HepG2 (cell line): ENCODE results near the gene HOXB4. TPM values are rescaled to one million over a fixed set of nuclear protein-coding genes. Genes with fewer than 3 reads are reported as not detected.

Experiments
- ATAC-seq: fragments of 200-7000 bp; cut with Tn5 transposase; 3 replicates; pipeline ENCODE4 v1.9.1; 2020; ENCODE audit warnings: mild to moderate bottlenecking, moderate library complexity
- BruUV-seq: library from RNA; stranded (reverse); fragments of 400-500 nt; replicated peaks from 2 replicates; lab custom pipeline; 2021; lab: Mats Ljungman, UMichigan
- CTCF ChIA-PET: fragments of 300-600 bp; formaldehyde crosslinking; extraction: SDS; loops from one replicate; lab custom pipeline; 2021; ENCODE audit warnings: low total read pairs, inconsistent platforms, low intra/inter-chr PET ratio; lab: Yijun Ruan, JAX
- POLR2A ChIA-PET: fragments of 350-600 bp; sonication (Branson Sonifier 250); formaldehyde crosslinking; loops from one replicate; lab custom pipeline; 2020; ENCODE audit warnings: antibody characterized with exemption, inconsistent platforms; lab: Yijun Ruan, JAX
- DNase-seq: peaks from one replicate; pipeline ENCODE4 v3.0.0-alpha.2; 2015; ENCODE audit warnings: low spot score
- FAIRE-seq: peaks from 3 replicates; lab custom pipeline; 2011; peaks lifted over from hg19 to GRCh38; lab: Jason Lieb, UNC
- H2AFZ ChIP-seq: one replicate; pipeline ENCODE4 v1.6.1; 2011; ENCODE audit warnings: low read length, inconsistent platforms
- H3K27ac ChIP-seq: fragments of 300-600 bp; 3 replicates; pipeline ENCODE4 v1.8.0; 2011; ENCODE audit warnings: mixed run types, mild to moderate bottlenecking, mixed read lengths, low read length, inconsistent platforms; ENCODE audit not compliant: insufficient read depth; ENCODE audit errors: extremely low read length
- H3K27me3 ChIP-seq, 2 experiments: fragments of 200-600 bp in 1 of 2; 2 replicates in 1 of 2; 3 replicates in 1 of 2; pipeline versions ENCODE4 v1.6.0 to v1.8.0; 2011; ENCODE audit warnings: low read length in 2 of 2, mild to moderate bottlenecking in 2 of 2, moderate library complexity in 2 of 2, inconsistent platforms in 1 of 2; ENCODE audit not compliant: insufficient read depth in 2 of 2, control insufficient read depth in 1 of 2
- H3K36me3 ChIP-seq, 2 experiments: fragments of 200-600 bp in 1 of 2; replicated peaks in 1 of 2; 2 replicates in 1 of 2; 3 replicates in 1 of 2; pipeline versions ENCODE4 v1.5.1 to v1.8.0; 2011; ENCODE audit warnings: low read length in 2 of 2, inconsistent platforms in 1 of 2; ENCODE audit not compliant: insufficient read depth in 2 of 2, control insufficient read depth in 1 of 2
- H3K4me1 ChIP-seq: 2 replicates; pipeline ENCODE4 v1.5.1; 2012; ENCODE audit warnings: low read length, inconsistent platforms; ENCODE audit not compliant: insufficient read depth
- H3K4me2 ChIP-seq: 2 replicates; pipeline ENCODE4 v1.6.0; 2011; ENCODE audit warnings: low read depth, low read length, inconsistent platforms
- H3K4me3 ChIP-seq, 3 experiments: fragments of 200-600 bp in 1 of 3; sonication (generic), shearing (Covaris generic) in 1 of 3; replicated peaks in 1 of 3; 2 replicates each; pipeline ENCODE4 v1.5.1; 2011 to 2016; ENCODE audit warnings: low read length in 3 of 3, inconsistent platforms in 2 of 3, low read depth in 2 of 3, mild to moderate bottlenecking in 2 of 3, control low read depth in 1 of 3, mixed read lengths in 1 of 3; ENCODE audit not compliant: insufficient read depth in 1 of 3
- H3K79me2 ChIP-seq: one replicate; pipeline ENCODE4 v1.6.1; 2011; ENCODE audit warnings: low read length, inconsistent platforms; ENCODE audit not compliant: insufficient read depth
- H3K9ac ChIP-seq: 2 replicates; pipeline ENCODE4 v1.6.0; 2011; ENCODE audit warnings: mild to moderate bottlenecking, low read depth, low read length, inconsistent platforms; ENCODE audit not compliant: insufficient read depth
- H3K9me3 ChIP-seq: 2 replicates; pipeline ENCODE4 v1.5.1; 2012; ENCODE audit warnings: mild to moderate bottlenecking, low read length
- H4K20me1 ChIP-seq: 2 replicates; pipeline ENCODE4 v1.6.0; 2011; ENCODE audit warnings: inconsistent platforms, mild to moderate bottlenecking, low read length, moderate library complexity; ENCODE audit not compliant: insufficient read depth
- CHD4 ChIP-seq: fragments of 200-600 bp; sonication (generic); IDR thresholded peaks from 2 replicates; pipeline ENCODE4 v1.7.0; 2017; ENCODE audit warnings: mild to moderate bottlenecking, low read length, borderline replicate concordance
- GATA4 ChIP-seq: sonication (generic); IDR thresholded peaks from 2 replicates; pipeline ENCODE4 v1.6.1; 2016; ENCODE audit warnings: antibody characterized with exemption, low read depth, borderline replicate concordance
- HNRNPUL1 ChIP-seq: fragments of 200-400 bp; formaldehyde crosslinking; IDR thresholded peaks from 2 replicates; pipeline ENCODE4 v1.6.1; 2017; ENCODE audit warnings: low read depth, mild to moderate bottlenecking, low read length, moderate library complexity
- MAZ ChIP-seq, 2 experiments: sonication (generic) in 1 of 2; formaldehyde crosslinking in 1 of 2; IDR thresholded peaks; 2 replicates each; pipeline versions ENCODE4 v1.5.0 to v1.6.1; 2012 to 2020; ENCODE audit warnings: low read depth in 2 of 2, mild to moderate bottlenecking in 2 of 2, borderline replicate concordance in 1 of 2, improper control_type of control experiment in 1 of 2, low read length in 1 of 2, missing genetic modification reagents in 1 of 2, moderate library complexity in 1 of 2
- NFKB2 ChIP-seq: sonication (generic); formaldehyde crosslinking; IDR thresholded peaks from 2 replicates; pipeline ENCODE4 v1.4.0; 2020; ENCODE audit warnings: missing genetic modification reagents, borderline replicate concordance
- PBX3 ChIP-seq: sonication (generic); formaldehyde crosslinking; IDR thresholded peaks from 2 replicates; pipeline ENCODE4 v1.8.1; 2023; ENCODE audit warnings: missing genetic modification reagents, inconsistent platforms, borderline replicate concordance
- PRDM15 ChIP-seq: sonication (generic); formaldehyde crosslinking; IDR thresholded peaks from 2 replicates; pipeline ENCODE4 v1.4.0; 2020; ENCODE audit warnings: missing genetic modification reagents
- THAP7 ChIP-seq: sonication (generic); formaldehyde crosslinking; IDR thresholded peaks from 2 replicates; pipeline ENCODE4 v1.8.1; 2023; ENCODE audit warnings: mild to moderate bottlenecking, missing genetic modification reagents
- TOPORS ChIP-seq: sonication (generic); formaldehyde crosslinking; IDR thresholded peaks from 2 replicates; pipeline ENCODE4 v1.8.0; 2023; ENCODE audit warnings: mild to moderate bottlenecking, missing genetic modification reagents
- ZBTB1 ChIP-seq: sonication (generic); formaldehyde crosslinking; IDR thresholded peaks from 2 replicates; pipeline ENCODE4 v1.4.0; 2020; ENCODE audit warnings: missing genetic modification reagents, borderline replicate concordance
- ZFP91 ChIP-seq: sonication (generic); formaldehyde crosslinking; IDR thresholded peaks from 2 replicates; pipeline ENCODE4 v1.9.0; 2022; ENCODE audit warnings: missing genetic modification reagents, mild to moderate bottlenecking, borderline replicate concordance
- ZNF343 ChIP-seq: sonication (generic); formaldehyde crosslinking; IDR thresholded peaks from 2 replicates; pipeline ENCODE4 v1.4.0; 2020; ENCODE audit warnings: mild to moderate bottlenecking, missing genetic modification reagents
- ZNF713 ChIP-seq: sonication (generic); formaldehyde crosslinking; IDR thresholded peaks from 2 replicates; pipeline ENCODE4 v1.4.0; 2020; ENCODE audit warnings: mild to moderate bottlenecking, missing genetic modification reagents
- ZNF772 ChIP-seq: sonication (generic); formaldehyde crosslinking; IDR thresholded peaks from 2 replicates; pipeline ENCODE4 v1.5.0; 2020; ENCODE audit warnings: mild to moderate bottlenecking, missing genetic modification reagents
- ZNF792 ChIP-seq: IDR thresholded peaks from 2 replicates; pipeline ENCODE4 v1.6.1; 2016
- WGBS: methylation state at CpG from one replicate; pipeline ENCODE4 v1.1.6; 2017; ENCODE audit warnings: low lambda C conversion rate; 5-methylcytosine and 5-hydroxymethylcytosine counted together
- in situ Hi-C: cut with HindIII; loops from 2 replicates; pipeline ENCODE4 v1.10.0; 2017; ENCODE audit warnings: low pct_unique_long_range_greater_than_20kb; ENCODE audit not compliant: extremely low pct_ligation_motif_present
- intact Hi-C: fragments of 100-400 bp; cut with micrococcal nuclease; formaldehyde crosslinking; loops from one replicate; pipeline ENCODE4 v1.10.0; 2022; ENCODE audit not compliant: unreplicated experiment
- polyA plus RNA-seq, 8 experiments: library from polyadenylated mRNA; depleted of rRNA in 3 of 8; stranded (reverse) in 7 of 8; unstranded in 1 of 8; fragments of >200 nt; fragmentation: Illumina TruSeq in 4 of 8; extraction: Trizol in 4 of 8; gene quantifications; 2 replicates each; pipeline versions ENCODE4 v1.2.1 to v1.2.3, GENCODE V29; 2011 to 2016; ENCODE audit warnings: low read depth in 4 of 8, missing spikeins in 1 of 8, mixed read lengths in 1 of 8; ENCODE audit not compliant: insufficient read depth in 1 of 8
- total RNA-seq, 5 experiments: library from RNA; depleted of rRNA; stranded (reverse); fragments of >200 nt; fragmentation: Illumina TruSeq; extraction: Trizol; gene quantifications; 2 replicates each; pipeline ENCODE4 v1.2.3, GENCODE V29; 2016; ENCODE audit warnings: low read depth in 1 of 5

Gene HOXB4
- total and polyA plus RNA-seq, 2 of the 13 experiments (the other 11 are each of a cell fraction or from before 2014, with no cell fraction given): not detected

- no peak for TF ChIP-seq GATA4
These were observed 25.0 kb downstream of the HOXB4 start (continued) for GRCh38 chr17:48553190-48553547.

GRCh38 chr17:48552466-48553189, 25.5 kb downstream of the HOXB4 start:
- no peak overlapping the region for H3K4me3 ChIP-seq
- TF ChIP-seq NFKB2 (CRISPR knock-in tag) (no peak), HNRNPUL1 (no peak), ZNF792 (CRISPR knock-in tag) (no peak), MAZ (IDR thresholded peaks at IDR 0.05; ENCODE audit: borderline replicate concordance, low read depth, low read length) (no peak), MAZ (CRISPR knock-in tag; IDR thresholded peaks at IDR 0.05; ENCODE audit: low read depth) (no peak), ZFP91 (no peak), ZNF772 (CRISPR knock-in tag) (no peak), THAP7 (no peak), CHD4 (no peak), ZNF713 (no peak), ZBTB1 (no peak), PRDM15 (CRISPR knock-in tag) (no peak), PBX3 (CRISPR knock-in tag) (no peak), ZNF343 (CRISPR knock-in tag) (no peak), TOPORS (no peak)

More at GRCh38 chr17:48552466-48553189, 25.5 kb downstream of the HOXB4 start:
- Histone ChIP-seq H3K27me3 (peaks cover 22 to 92% of the 10 kb centered on the region in 2 experiments), H3K4me2 (no peak overlapping the region; the same call in 1 of the 2 replicates), H3K36me3 (no peaks in the 10 kb centered on the region), H4K20me1 (no peaks in the 10 kb centered on the region; the same call in 1 of the 2 replicates), H2AFZ (no peak overlapping the region), H3K27ac (no peak overlapping the region), H3K79me2 (no peaks in the 10 kb centered on the region), H3K9ac (no peak overlapping the region), H3K9me3 (no peaks in the 10 kb centered on the region), H3K4me1 (no peaks in the 10 kb centered on the region)
- POLR2A ChIA-PET: no interaction called here
- in situ Hi-C loops (no loop called here), intact Hi-C loops (no loop called here)
- CTCF ChIA-PET: no interaction called here
- 2% methylated on average over 8 of the region's 11 CpGs for WGBS
- DNase-seq (no peak), FAIRE-seq (no peak), ATAC-seq (no peak)
- BruUV-seq: no TSS peak
